CD4-positive, alpha-beta T cell treated with Interferon gamma for 1 hour (primary cell): ENCODE results near the gene CSNK1G1.
"Not testable (repeated sequence)": the region's sequence is repeated elsewhere in the genome, so short reads cannot be mapped to it uniquely, and the experiment has no call there.

ENCODE experiments used
- DNase-seq: peaks from one replicate; pipeline ENCODE4 v3.0.0-alpha.2; 2020

Gene CSNK1G1

GRCh38 chr15:64348455-64348854, 7.5 kb downstream of the CSNK1G1 start:
- DNase-seq = no peak

- DNase-seq = not testable (repeated sequence)
Measured at GRCh38 chr15:64346242-64346641, 9.7 kb downstream of the CSNK1G1 start.

- DNase-seq = no peak
Measured at GRCh38 chr15:64344651-64345294, 11.2 kb downstream of the CSNK1G1 start.

- DNase-seq = no peak
Measured at GRCh38 chr15:64343841-64344240, 12.1 kb downstream of the CSNK1G1 start.

GRCh38 chr15:64343222-64343621, 12.8 kb downstream of the CSNK1G1 start:
- no peak for DNase-seq

GRCh38 chr15:64341961-64342360, 14.0 kb downstream of the CSNK1G1 start:
- no peak for DNase-seq

- DNase-seq = no peak
Measured at GRCh38 chr15:64340355-64340754, 15.6 kb downstream of the CSNK1G1 start.

GRCh38 chr15:64337761-64338160, 18.2 kb downstream of the CSNK1G1 start:
- DNase-seq = no peak

- DNase-seq = peak; percentile 24
Measured at GRCh38 chr15:64333986-64334929, 21.7 kb downstream of the CSNK1G1 start.

- no peak for DNase-seq
Measured at GRCh38 chr15:64333516-64333915, 22.5 kb downstream of the CSNK1G1 start.

- DNase-seq = not testable (repeated sequence)
Measured at GRCh38 chr15:64331668-64332067, 24.3 kb downstream of the CSNK1G1 start.

- DNase-seq = not testable (repeated sequence)
Measured at GRCh38 chr15:64326975-64327374, 29.0 kb downstream of the CSNK1G1 start.

- not testable (repeated sequence) for DNase-seq
Measured at GRCh38 chr15:64326458-64326857, 29.5 kb downstream of the CSNK1G1 start.

- no peak for DNase-seq
Measured at GRCh38 chr15:64324165-64324877, 31.7 kb downstream of the CSNK1G1 start.

GRCh38 chr15:64315216-64315615, 40.8 kb downstream of the CSNK1G1 start:
- no peak for DNase-seq

GRCh38 chr15:64314456-64314855, 41.5 kb downstream of the CSNK1G1 start:
- DNase-seq = no peak

- DNase-seq = no peak
Measured at GRCh38 chr15:64311566-64311965, 44.4 kb downstream of the CSNK1G1 start.

GRCh38 chr15:64310036-64310435, 45.9 kb downstream of the CSNK1G1 start:
- no peak for DNase-seq

GRCh38 chr15:64305261-64305660, 50.7 kb downstream of the CSNK1G1 start:
- no peak for DNase-seq

GRCh38 chr15:64289550-64289949, 66.4 kb downstream of the CSNK1G1 start:
- DNase-seq = no peak

GRCh38 chr15:64288999-64289398, 67.0 kb downstream of the CSNK1G1 start:
- no peak for DNase-seq

- DNase-seq = no peak
Measured at GRCh38 chr15:64288577-64288976, 67.4 kb downstream of the CSNK1G1 start.

GRCh38 chr15:64287953-64288352, 68.0 kb downstream of the CSNK1G1 start:
- DNase-seq = no peak
